Measurements from ENCODE around the gene CETN3.

- no peak for TF ChIP-seq CTCF (IDR thresholded peaks at IDR 0.05)
- TF ChIP-seq EP300 (IDR thresholded peaks at IDR 0.05), result no peak
- no peak for TF ChIP-seq POLR2A (IDR thresholded peaks at IDR 0.05)
- TF ChIP-seq POLR2AphosphoS5 (IDR thresholded peaks at IDR 0.05), result no peak
Measured at GRCh38 chr5:90399251-90399650, 10.3 kb downstream of the CETN3 start.

All from suprapubic skin (tissue), 4 donors.